NCI-H146 (cell line): ENCODE results near the gene TSPAN19.

Source experiments
- DNase-seq: peaks from one replicate; lab custom pipeline; 2025; lab: John Stamatoyannopoulos, UW

Gene TSPAN19

GRCh38 chr12:85000729-85001128 is 35.3 kb downstream of the TSPAN19 start:
- DNase-seq, result no peak

- no peak for DNase-seq
Observed at GRCh38 chr12:84998341-84998740, 37.7 kb downstream of the TSPAN19 start.

- DNase-seq, result no peak
Observed at GRCh38 chr12:84996759-84997158, 39.3 kb downstream of the TSPAN19 start.

- DNase-seq, result no peak
Observed at GRCh38 chr12:84995641-84996040, 40.4 kb downstream of the TSPAN19 start.

GRCh38 chr12:84994426-84994825 is 41.7 kb downstream of the TSPAN19 start:
- no peak for DNase-seq

- DNase-seq, result peak; percentile 38
Observed at GRCh38 chr12:84986586-84986985, 49.5 kb downstream of the TSPAN19 start.

GRCh38 chr12:84986117-84986516 is 50.0 kb downstream of the TSPAN19 start:
- no peak for DNase-seq

- no peak for DNase-seq
Observed at GRCh38 chr12:84983289-84983688, 52.8 kb downstream of the TSPAN19 start.

GRCh38 chr12:84982888-84983287 is 53.2 kb downstream of the TSPAN19 start:
- no peak for DNase-seq

GRCh38 chr12:84978921-84979320 is 57.2 kb downstream of the TSPAN19 start:
- no peak for DNase-seq

- no peak for DNase-seq
Observed at GRCh38 chr12:84976133-84976532, 59.9 kb downstream of the TSPAN19 start.

GRCh38 chr12:84974155-84974815 is 61.8 kb downstream of the TSPAN19 start:
- DNase-seq, result no peak

GRCh38 chr12:84973026-84973425 is 63.1 kb downstream of the TSPAN19 start:
- no peak for DNase-seq

GRCh38 chr12:84969226-84969625 is 66.9 kb downstream of the TSPAN19 start:
- no peak for DNase-seq
